CD4-positive, alpha-beta T cell treated with Interleukin-4 for 4 hours (primary cell): Measurements from ENCODE around the gene C1QL1.
"Not testable (repeated sequence)": the region's sequence is repeated elsewhere in the genome, so short reads cannot be mapped to it uniquely, and the experiment has no call there.

Source experiments
- DNase-seq: peaks from one replicate; pipeline ENCODE4 v3.0.0-alpha.2; 2020

C1QL1 gene

GRCh38 chr17:44959821-44960531 lies 8.1 kb downstream of the C1QL1 start:
- DNase-seq: no peak

- DNase-seq: no peak
These were observed 10.8 kb downstream of the C1QL1 start for GRCh38 chr17:44956998-44957981.

GRCh38 chr17:44955674-44956425 lies 12.3 kb downstream of the C1QL1 start:
- DNase-seq: no peak

GRCh38 chr17:44952946-44953475 lies 15.1 kb downstream of the C1QL1 start:
- no peak for DNase-seq

- DNase-seq: no peak
These were observed 19.7 kb downstream of the C1QL1 start for GRCh38 chr17:44948315-44948795.

GRCh38 chr17:44947461-44948314 lies 20.4 kb downstream of the C1QL1 start, which contains the start of gene KIF18B:
KIF18B (minus strand) TSS chr17:44947773; CDS start chr17:44936344, 11,429 bp downstream.
- peak; percentile 91 for DNase-seq

- not testable (repeated sequence) for DNase-seq
These were observed 22.5 kb downstream of the C1QL1 start for GRCh38 chr17:44945652-44946051.

- no peak for DNase-seq
These were observed 25.6 kb downstream of the C1QL1 start for GRCh38 chr17:44942456-44942855.

- DNase-seq: peak; percentile 15
These were observed 26.3 kb downstream of the C1QL1 start for GRCh38 chr17:44941712-44942331.

GRCh38 chr17:44940768-44941167 lies 27.3 kb downstream of the C1QL1 start:
- DNase-seq: no peak

GRCh38 chr17:44940317-44940716 lies 27.8 kb downstream of the C1QL1 start:
- DNase-seq: no peak

GRCh38 chr17:44935116-44935515 lies 33.0 kb downstream of the C1QL1 start:
- DNase-seq: no peak

GRCh38 chr17:44934745-44935105 lies 33.4 kb downstream of the C1QL1 start:
- no peak for DNase-seq

- DNase-seq: no peak
These were observed 34.0 kb downstream of the C1QL1 start for GRCh38 chr17:44933824-44934744.

GRCh38 chr17:44932787-44933097 lies 35.4 kb downstream of the C1QL1 start:
- DNase-seq: no peak

- no peak for DNase-seq
These were observed 35.9 kb downstream of the C1QL1 start for GRCh38 chr17:44932096-44932786.

GRCh38 chr17:44931376-44931775 lies 36.7 kb downstream of the C1QL1 start:
- no peak for DNase-seq

- DNase-seq: no peak
These were observed 37.4 kb downstream of the C1QL1 start for GRCh38 chr17:44930667-44931066.

- no peak for DNase-seq
These were observed 39.0 kb downstream of the C1QL1 start for GRCh38 chr17:44928950-44929720.
